Activated CD4-positive, alpha-beta T cell treated with anti-CD3 and anti-CD28 coated beads, Interleukin-2, amount 50 U/mL, for 48 hours (primary cell): ENCODE measurements around the gene SAMD4A.
A peak's percentile ranks its signal among the peaks of the same experiment; 100 is the strongest.

Experiments
- DNase-seq, 2 experiments: peaks; one replicate each; pipeline ENCODE4 v3.0.0-alpha.2; 2020

SAMD4A gene

GRCh38 chr14:54768501-54769129 is 201.7 kb downstream of the SAMD4A start:
- no peak for DNase-seq

- no peak for DNase-seq
Observed at GRCh38 chr14:54769951-54770863, 203.3 kb downstream of the SAMD4A start.

GRCh38 chr14:54771411-54772027 is 204.6 kb downstream of the SAMD4A start:
- no peak for DNase-seq

- no peak for DNase-seq
Observed at GRCh38 chr14:54772451-54772881, 205.5 kb downstream of the SAMD4A start.

- peak; percentile 80 to 87 for DNase-seq
Observed at GRCh38 chr14:54773171-54774006, 206.5 kb downstream of the SAMD4A start.

- no peak for DNase-seq
Observed at GRCh38 chr14:54774824-54775223, 207.9 kb downstream of the SAMD4A start.

GRCh38 chr14:54775486-54776140 is 208.7 kb downstream of the SAMD4A start:
- DNase-seq, result no peak

- DNase-seq, result peak; percentile 89 to 91
Observed at GRCh38 chr14:54776361-54777001, 209.6 kb downstream of the SAMD4A start.

- no peak for DNase-seq
Observed at GRCh38 chr14:54777395-54777794, 210.5 kb downstream of the SAMD4A start.

GRCh38 chr14:54778618-54779345 is 211.9 kb downstream of the SAMD4A start:
- DNase-seq, result no peak

GRCh38 chr14:54781080-54781479 is 214.2 kb downstream of the SAMD4A start:
- no peak for DNase-seq

GRCh38 chr14:54781961-54782750 is 215.2 kb downstream of the SAMD4A start:
- no peak for DNase-seq

- DNase-seq, result no peak
Observed at GRCh38 chr14:54782751-54783659, 216.1 kb downstream of the SAMD4A start.

- DNase-seq, result no peak
Observed at GRCh38 chr14:54783660-54784015, 216.7 kb downstream of the SAMD4A start.

- DNase-seq, result no peak
Observed at GRCh38 chr14:54784060-54784459, 217.1 kb downstream of the SAMD4A start.

GRCh38 chr14:54784657-54785056 is 217.7 kb downstream of the SAMD4A start:
- no peak for DNase-seq

GRCh38 chr14:54785136-54785777 is 218.3 kb downstream of the SAMD4A start:
- no peak for DNase-seq
